CD4-positive, alpha-beta T cell treated with Interferon alpha-2 for 1 hour (primary cell): ENCODE data around the gene CLEC18C.
"Not testable (repeated sequence)": the region's sequence is repeated elsewhere in the genome, so short reads cannot be mapped to it uniquely, and the experiment has no call there.

ENCODE experiments used
- DNase-seq, 2 donors: peaks; one replicate each; pipeline ENCODE4 v3.0.0-alpha.2; 2020 to 2022

Gene CLEC18C

GRCh38 chr16:70159355-70160348, 13.9 kb upstream of the CLEC18C start:
- no peak for DNase-seq

- DNase-seq = no peak
Observed at GRCh38 chr16:70160388-70160787, 13.2 kb upstream of the CLEC18C start.

DNA sequence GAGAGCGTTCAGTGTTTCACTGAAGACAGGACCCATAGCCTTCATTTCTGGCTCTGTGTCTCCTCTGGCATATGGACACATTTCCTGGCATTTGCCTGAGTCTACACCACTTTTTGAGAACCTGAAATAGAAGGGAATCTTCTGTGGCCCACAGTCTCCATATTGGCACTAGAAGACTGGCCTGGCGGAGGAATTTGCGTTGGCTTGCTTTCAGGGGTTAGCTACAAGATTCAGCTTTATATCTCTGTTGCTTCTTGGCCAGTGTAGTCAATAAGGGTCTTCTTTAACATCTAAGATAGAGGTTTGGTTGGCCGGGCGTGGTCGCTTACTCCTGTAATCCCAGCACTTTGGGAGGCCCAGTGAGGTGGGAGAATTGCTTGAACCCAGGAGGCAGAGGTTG, 12.8 kb upstream of the CLEC18C start:
- no peak for DNase-seq

DNA sequence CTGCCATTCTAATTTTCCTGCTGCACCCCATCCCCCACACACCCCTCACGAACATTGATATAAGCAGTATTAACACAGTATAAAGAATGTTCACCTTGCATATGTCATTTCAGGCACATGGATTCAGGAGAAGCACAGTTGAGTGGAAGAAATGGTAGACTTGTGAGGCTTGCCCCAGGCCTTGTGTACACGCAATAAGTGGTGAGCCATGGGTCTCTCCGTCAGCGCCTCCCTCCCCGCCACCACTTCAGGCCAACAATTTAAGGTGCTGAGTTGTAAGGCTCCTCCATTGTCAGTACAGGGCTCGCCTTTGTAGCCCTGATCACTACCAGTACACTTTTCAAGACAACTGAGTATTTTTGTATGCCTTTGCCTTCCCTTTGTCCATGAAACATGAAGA, 12.2 kb upstream of the CLEC18C start:
- DNase-seq = no peak

GRCh38 chr16:70162041-70162451, 11.5 kb upstream of the CLEC18C start:
- no peak for DNase-seq

GRCh38 chr16:70163596-70163995, 10.0 kb upstream of the CLEC18C start:
- DNase-seq = no peak

DNA sequence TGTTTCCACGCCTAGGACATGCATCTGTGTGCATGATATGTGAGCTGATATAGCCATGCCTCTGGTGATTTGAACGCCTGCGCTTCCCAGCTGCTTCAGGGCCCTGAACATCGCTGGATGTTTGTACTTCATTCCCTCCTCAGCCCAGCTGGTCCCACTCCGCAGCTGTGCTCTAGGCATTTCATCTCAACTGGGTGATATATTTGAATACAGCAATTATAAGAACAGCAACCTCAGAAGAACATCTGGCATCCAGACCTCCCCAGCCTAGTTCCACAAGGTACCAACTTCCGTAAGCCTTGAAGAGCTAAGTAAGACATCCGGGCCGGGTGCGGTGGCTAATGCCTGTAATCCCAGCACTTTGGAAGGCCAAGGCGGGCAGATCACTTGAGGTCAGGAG, 6.9 kb upstream of the CLEC18C start:
- not testable (repeated sequence) for DNase-seq

DNA sequence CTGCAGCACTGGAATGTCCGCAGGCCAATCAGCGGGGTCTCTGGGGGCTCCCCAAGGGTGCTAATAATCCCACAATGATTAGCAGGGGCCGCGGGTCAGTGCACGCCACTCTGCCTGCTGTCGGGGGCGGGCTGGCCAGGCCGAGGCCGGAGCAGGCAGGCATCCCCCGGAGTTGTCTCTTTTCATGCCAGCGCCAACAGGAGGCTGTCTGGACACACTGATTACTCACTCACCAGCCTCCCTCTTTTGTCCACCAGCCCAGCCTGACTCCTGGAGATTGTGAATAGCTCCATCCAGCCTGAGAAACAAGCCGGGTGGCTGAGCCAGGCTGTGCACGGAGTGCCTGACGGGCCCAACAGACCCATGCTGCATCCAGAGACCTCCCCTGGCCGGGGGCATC, 329 bp downstream of the CLEC18C start:
- not testable (repeated sequence) for DNase-seq

DNA sequence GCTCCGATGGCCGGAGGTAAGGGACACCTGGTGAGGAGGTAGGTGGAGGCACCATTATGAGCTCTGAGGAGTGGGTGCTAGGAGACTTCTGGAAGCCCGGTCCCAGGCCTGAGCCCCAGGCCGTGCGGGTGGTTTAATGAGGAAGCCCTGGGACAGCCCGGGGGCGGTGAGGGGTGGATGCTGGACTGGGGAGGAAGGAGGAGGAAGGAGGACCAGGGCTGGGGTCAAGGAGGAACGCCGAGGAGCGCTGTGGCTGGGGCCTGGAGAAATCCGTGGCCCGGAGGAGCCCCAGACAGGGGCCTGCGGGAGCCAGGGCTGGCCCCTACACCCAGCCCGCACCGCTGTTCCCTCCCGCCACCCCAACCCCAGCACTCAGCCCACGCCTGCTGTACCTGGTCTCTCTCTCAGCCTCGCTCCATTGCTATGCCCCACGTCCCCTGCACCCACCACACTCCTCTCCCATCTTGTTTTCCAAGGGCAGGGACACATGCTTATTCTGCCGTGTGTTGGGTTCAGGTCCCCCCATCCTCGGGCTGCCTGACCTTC, 873 bp downstream of the CLEC18C start:
- not testable (repeated sequence) for DNase-seq

GRCh38 chr16:70187858-70188607, 14.4 kb downstream of the CLEC18C start:
- DNase-seq = not testable (repeated sequence)

GRCh38 chr16:70188608-70188915, 15.0 kb downstream of the CLEC18C start:
- not testable (repeated sequence) for DNase-seq

- not testable (repeated sequence) for DNase-seq
Observed at GRCh38 chr16:70190574-70190973, 17.0 kb downstream of the CLEC18C start.

DNA sequence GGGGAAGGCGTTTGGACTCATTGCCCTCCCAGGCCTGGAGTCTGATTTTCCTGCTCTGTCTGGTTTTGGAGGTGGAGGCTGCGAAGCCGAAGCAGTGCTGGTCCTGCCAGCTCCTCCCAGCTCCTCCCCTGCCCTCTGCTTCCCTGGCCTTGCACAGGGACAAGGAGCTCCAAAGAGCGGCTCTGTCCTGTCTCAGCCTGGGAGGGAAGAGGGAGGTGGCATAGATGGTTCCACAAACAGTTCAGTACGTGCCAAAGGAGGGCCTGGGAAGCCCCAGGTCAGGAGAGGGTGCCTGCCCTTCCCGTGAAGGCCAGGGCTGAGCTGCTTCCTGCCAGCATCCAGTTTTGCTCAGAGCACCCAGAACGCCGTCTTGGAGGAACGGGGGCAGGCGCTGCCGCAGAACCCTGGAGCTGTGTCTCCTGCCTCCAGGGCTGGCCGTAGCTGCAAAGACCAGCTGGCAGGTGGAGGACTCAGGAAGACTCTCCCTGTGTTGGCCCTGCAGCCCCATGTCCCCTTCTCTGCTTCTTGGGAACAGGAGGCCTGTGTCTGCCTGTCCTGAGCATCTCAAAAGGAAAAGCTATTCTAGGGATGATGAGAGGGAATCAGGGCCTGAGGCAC, 23.2 kb downstream of the CLEC18C start:
- DNase-seq = not testable (repeated sequence)

GRCh38 chr16:70197611-70198010, 24.0 kb downstream of the CLEC18C start:
- DNase-seq = not testable (repeated sequence)

DNA sequence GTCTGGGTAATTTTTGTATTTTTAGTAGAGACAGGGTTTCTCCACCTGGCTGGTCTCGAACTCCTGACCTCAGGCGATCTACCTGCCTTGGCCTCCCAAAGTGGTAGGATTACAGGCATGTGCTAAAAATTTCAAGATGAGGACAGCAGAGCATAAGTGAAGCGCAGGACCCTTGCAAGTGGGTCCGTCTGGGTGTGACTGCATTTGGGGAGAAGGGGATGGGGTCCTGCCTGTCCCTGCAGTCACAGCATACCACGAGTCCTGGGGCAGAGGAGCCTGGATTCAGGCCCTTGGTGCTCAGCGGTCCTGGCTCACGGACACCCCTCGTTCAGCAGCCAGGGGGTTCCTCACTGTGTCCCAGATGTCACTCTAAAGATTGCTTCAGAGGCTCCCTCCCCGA, 24.6 kb downstream of the CLEC18C start:
- not testable (repeated sequence) for DNase-seq

GRCh38 chr16:70198666-70199065, 25.1 kb downstream of the CLEC18C start:
- DNase-seq = not testable (repeated sequence)

- DNase-seq = not testable (repeated sequence)
Observed at GRCh38 chr16:70199170-70199569, 25.6 kb downstream of the CLEC18C start.

DNA sequence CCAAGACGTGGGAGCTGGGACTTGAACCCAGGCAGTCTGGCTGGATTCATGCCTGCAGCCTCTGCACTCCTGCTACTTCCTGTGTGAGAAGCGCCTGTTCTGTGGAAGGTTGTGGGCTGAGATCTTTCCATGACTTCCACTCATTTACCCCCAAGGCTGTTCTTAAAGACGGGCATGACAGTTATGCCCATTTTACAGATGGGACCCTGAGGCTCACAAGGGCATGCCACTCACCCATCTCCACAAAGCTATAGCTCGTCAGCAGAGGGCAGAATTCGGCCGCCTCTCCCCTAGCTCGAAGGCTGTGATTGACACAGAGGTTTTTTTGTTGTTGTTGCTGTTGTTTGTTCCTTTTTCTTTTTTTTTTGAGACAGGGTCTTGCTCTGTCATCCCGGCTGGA, 26.5 kb downstream of the CLEC18C start:
- not testable (repeated sequence) for DNase-seq

DNA sequence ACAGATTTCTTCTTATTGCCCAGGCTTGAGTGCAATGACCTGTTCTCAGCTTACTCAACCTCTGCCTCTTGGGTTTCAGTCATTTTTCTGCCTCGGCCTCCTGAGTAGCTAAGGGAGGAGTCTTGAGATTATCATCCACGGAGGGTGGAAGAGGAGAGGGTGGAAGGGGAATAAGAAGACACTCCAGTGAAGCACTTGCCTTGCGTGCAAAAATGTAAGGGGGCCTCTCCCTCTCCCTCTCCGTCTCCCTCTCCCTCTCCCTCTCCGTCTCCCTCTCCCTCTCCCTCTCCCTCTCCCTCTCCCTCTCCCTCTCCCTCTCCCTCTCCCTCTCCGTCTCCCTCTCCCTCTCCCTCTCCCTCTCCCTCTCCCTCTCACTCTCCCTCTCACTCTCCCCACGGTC, 29.9 kb downstream of the CLEC18C start:
- DNase-seq = not testable (repeated sequence)

DNA sequence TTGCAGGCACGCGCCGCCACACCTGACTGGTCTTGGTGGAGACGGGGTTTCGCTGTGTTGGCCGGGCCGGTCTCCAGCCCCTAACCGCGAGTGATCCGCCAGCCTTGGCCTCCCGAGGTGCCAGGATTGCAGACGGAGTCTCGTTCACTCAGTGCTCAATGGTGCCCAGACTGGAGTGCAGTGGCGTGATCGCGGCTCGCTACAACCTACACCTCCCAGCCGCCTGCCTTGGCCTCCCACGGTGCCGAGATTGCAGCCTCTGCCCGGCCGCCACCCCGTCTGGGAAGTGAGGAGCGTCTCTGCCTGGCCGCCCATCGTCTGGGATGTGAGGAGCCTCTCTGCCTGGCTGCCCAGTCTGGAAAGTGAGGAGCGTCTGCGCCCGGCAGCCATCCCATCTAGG, 30.4 kb downstream of the CLEC18C start:
- not testable (repeated sequence) for DNase-seq

DNA sequence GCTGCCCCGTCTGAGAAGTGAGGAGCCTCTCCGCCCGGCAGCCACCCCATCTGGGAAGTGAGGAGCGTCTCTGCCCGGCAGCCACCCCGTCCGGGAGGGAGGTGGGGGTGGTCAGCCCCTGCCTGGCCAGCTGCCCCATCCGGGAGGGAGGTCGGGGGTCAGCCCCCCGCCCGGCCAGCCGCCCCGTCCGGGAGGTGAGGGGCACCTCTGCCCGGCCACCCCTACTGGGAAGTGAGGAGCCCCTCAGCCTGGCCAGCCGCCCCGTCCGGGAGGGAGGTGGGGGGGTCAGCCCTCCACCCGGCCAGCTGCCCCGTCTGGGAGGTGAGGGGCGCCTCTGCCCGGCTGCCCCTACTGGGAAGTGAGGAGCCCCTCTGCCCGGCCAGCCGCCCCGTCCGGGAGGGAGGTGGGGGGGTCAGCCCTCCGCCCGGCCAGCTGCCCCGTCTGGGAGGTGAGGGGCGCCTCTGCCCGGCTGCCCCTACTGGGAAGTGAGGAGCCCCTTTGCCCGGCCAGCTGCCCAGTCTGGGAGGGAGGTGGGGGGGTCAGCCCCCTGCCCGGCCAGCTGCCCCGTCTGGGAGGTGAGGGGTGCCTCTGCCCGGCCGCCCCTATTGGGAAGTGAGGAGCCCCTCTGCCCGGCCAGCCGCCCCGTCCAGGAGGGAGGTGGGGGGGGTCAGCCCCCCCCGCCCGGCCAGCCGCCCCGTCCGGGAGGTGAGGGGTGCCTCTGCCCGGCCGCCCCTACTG, 31.2 kb downstream of the CLEC18C start:
- not testable (repeated sequence) for DNase-seq

GRCh38 chr16:70206382-70206781, 32.8 kb downstream of the CLEC18C start:
- DNase-seq = not testable (repeated sequence)
